Activated B cell treated with CpG ODN at 0.5 μM for 24 hours (primary cell): ENCODE results near the gene PIAS3. TPM values are rescaled to one million over a fixed set of nuclear protein-coding genes. Genes with fewer than 3 reads are reported as not detected.

Source experiments
- ATAC-seq: fragments of 200-7000 bp; cut with Tn5 transposase; one replicate; pipeline ENCODE4 v1.10.0; 2021; ENCODE audit warnings: low read depth, mild to moderate bottlenecking, moderate library complexity
- CTCF ChIA-PET: fragments of 350-600 bp; sonication (Branson Sonifier 250); formaldehyde crosslinking; loops from one replicate; lab custom pipeline; 2021; ENCODE audit warnings: antibody characterized with exemption; lab: Charles Lee
- POLR2A ChIA-PET: fragments of 350-600 bp; sonication (Branson Sonifier 250); formaldehyde crosslinking; loops from one replicate; lab custom pipeline; 2021; ENCODE audit warnings: antibody characterized with exemption; lab: Charles Lee
- DNase-seq: peaks from one replicate; pipeline ENCODE4 v3.0.0; 2022
- H3K27ac Mint-ChIP-seq: one replicate; pipeline ENCODE4 v1.8.0; 2020; ENCODE audit warnings: mixed read lengths
- H3K27me3 Mint-ChIP-seq: one replicate; pipeline ENCODE4 v1.8.0; 2021; ENCODE audit warnings: mixed read lengths
- H3K36me3 Mint-ChIP-seq: one replicate; pipeline ENCODE4 v1.8.0; 2021; ENCODE audit warnings: low read depth, mixed read lengths
- H3K4me1 Mint-ChIP-seq: one replicate; pipeline ENCODE4 v1.8.0; 2021; ENCODE audit warnings: mixed read lengths
- H3K4me3 Mint-ChIP-seq: one replicate; pipeline ENCODE4 v1.8.0; 2020; ENCODE audit warnings: mild to moderate bottlenecking, mixed read lengths
- H3K9me3 Mint-ChIP-seq: one replicate; pipeline ENCODE4 v1.8.0; 2020; ENCODE audit warnings: mixed read lengths
- CTCF ChIP-seq: fragments of 200-600 bp; IDR thresholded peaks from one replicate; pipeline ENCODE4 v1.8.0; 2022; ENCODE audit warnings: antibody characterized with exemption, mild to moderate bottlenecking
- intact Hi-C: fragments of 100-400 bp; cut with micrococcal nuclease; formaldehyde crosslinking; loops from one replicate; pipeline ENCODE4 v1.15.1; 2024
- total RNA-seq: library from RNA; stranded (reverse); gene quantifications from 2 replicates; pipeline ENCODE4 v1.2.3, GENCODE V29; 2022

Gene PIAS3
- total RNA-seq = 29.0 and 30.9 TPM in 2 replicates

GRCh38 chr1:145858901-145859490, at the start of gene PIAS3:
Gene PIAS3, minus strand, starts transcription at chr1:145859081. Its CDS starts 91 bp downstream, at chr1:145858990.
- peaks cover 37% of the 10 kb centered on the region for H3K36me3 Mint-ChIP-seq
- H3K27ac Mint-ChIP-seq = peak within 1 kb of the TSS; percentile 92
- CTCF ChIA-PET = interaction anchor here (0.9 to 6.4 kb wide), 8 partner anchors 9 to 120 kb away, joined by 3 to 98 read pairs (median 6); partner anchors contain the start of genes ITGA10, NUDT17, PEX11B and RBM8A
- no peak for TF ChIP-seq CTCF
- POLR2A ChIA-PET = interaction anchor here (0.5 to 4.3 kb wide), 34 partner anchors 9 to 578 kb away, joined by 3 to 151 read pairs (median 8); partner anchors contain the start of genes ANKRD34A, ANKRD35, LIX1L and NUDT17
- H3K9me3 Mint-ChIP-seq = no peaks in the 10 kb centered on the region
- H3K4me3 Mint-ChIP-seq = peak within 1 kb of the TSS; percentile 96
- DNase-seq (peak; percentile 91), ATAC-seq (peak; percentile 86)
- intact Hi-C loops = loop anchor here (1.0 kb wide), 10 partner anchors 14 to 179 kb away; partner anchors contain the start of genes ANKRD35, ITGA10, NUDT17 and PEX11B
- peaks cover 14% of the 10 kb centered on the region for H3K4me1 Mint-ChIP-seq
- H3K27me3 Mint-ChIP-seq = peaks cover 2% of the 10 kb centered on the region

DNA sequence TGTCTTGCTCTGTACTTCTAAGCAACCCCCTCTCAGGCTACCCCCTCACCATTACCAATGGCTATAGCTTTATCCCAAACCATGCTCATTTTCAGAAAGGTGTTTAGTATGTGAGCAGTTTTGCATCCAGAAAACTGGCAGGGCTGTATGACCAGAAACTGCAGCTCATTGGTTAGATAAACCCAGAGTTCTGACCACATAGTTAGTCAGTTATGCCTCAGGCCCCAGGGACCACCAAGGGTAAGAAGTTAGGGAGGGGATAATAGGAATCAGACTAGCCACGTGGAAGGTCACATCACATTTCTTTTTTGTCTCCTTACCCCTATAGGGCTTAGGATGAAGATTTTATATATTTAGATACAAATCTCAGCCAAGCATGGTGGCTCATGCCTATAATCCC, 49.8 kb upstream of the PIAS3 start:
- Mint-ChIP-seq H3K4me1 (peaks cover 9% of the 10 kb centered on the region), H3K4me3 (no peak overlapping the region), H3K27ac (no peak overlapping the region), H3K27me3 (no peaks in the 10 kb centered on the region), H3K36me3 (peaks cover 35% of the 10 kb centered on the region), H3K9me3 (no peaks in the 10 kb centered on the region)
- ChIA-PET POLR2A (interaction anchor here (0.5 to 3.4 kb wide), 4 partner anchors 10 to 63 kb away, joined by 4 to 11 read pairs (median 8); partner anchors contain the start of genes NUDT17, PEX11B and RBM8A), CTCF (interaction anchor here (1.1 to 6.7 kb wide), 2 partner anchors 17 to 62 kb away, joined by 3 to 54 read pairs; partner anchors contain the start of gene NUDT17)
- DNase-seq (no peak), ATAC-seq (no peak)
- intact Hi-C loops = no loop called here
- no peak for TF ChIP-seq CTCF

DNA sequence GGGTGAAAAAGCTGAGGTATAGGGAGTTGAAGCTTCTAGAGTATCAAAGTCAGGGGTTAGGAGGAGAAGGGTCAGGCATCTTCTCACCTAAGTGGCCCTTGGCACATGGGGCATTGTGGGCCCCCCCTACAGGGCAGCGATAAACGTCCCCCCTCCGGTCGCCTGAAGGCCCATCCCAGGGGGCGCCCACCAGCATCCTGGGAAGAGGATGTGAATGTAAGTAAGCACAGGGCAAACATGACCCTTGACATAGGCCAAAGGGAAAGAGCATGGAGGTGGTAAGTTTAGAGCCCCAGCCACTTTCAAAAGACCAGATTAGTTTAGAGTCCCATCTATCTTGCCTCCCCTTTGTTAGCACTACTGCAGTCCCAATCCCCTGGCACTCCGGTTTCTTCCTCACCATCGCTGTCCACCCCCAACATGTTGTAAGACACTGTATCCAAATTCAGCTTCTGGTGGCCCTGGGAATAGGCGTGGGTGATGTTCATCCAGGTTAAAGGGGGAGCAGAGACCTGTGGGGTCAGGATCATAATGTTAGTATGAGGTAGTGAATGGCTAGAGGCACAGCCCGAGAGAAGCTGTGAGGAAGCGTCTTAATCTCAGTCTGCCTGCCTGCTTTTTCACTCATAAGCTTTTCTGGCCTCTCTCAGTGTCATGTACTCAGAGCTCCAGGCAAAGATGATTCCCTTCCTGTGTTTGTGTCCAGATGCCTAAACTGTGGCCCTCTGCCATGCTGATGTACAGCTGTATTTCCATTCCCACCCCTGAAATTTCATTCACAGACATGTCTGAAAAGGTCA, 48.3 kb upstream of the PIAS3 start:
- ChIA-PET POLR2A (interaction anchor here (0.7 to 1.5 kb wide), 2 partner anchors 48 to 54 kb away, joined by 3 to 8 read pairs; partner anchors contain the start of gene PIAS3), CTCF (interaction anchor here (0.9 to 6.7 kb wide), 2 partner anchors 11 to 61 kb away, joined by 3 to 54 read pairs; partner anchors contain the start of gene NUDT17)
- Mint-ChIP-seq H3K9me3 (no peaks in the 10 kb centered on the region), H3K27me3 (no peaks in the 10 kb centered on the region), H3K36me3 (peaks cover 22% of the 10 kb centered on the region), H3K4me1 (peaks cover 5% of the 10 kb centered on the region), H3K4me3 (no peak overlapping the region), H3K27ac (no peak overlapping the region)
- intact Hi-C loops = no loop called here
- DNase-seq (no peak), ATAC-seq (no peak)
- TF ChIP-seq CTCF = no peak

DNA sequence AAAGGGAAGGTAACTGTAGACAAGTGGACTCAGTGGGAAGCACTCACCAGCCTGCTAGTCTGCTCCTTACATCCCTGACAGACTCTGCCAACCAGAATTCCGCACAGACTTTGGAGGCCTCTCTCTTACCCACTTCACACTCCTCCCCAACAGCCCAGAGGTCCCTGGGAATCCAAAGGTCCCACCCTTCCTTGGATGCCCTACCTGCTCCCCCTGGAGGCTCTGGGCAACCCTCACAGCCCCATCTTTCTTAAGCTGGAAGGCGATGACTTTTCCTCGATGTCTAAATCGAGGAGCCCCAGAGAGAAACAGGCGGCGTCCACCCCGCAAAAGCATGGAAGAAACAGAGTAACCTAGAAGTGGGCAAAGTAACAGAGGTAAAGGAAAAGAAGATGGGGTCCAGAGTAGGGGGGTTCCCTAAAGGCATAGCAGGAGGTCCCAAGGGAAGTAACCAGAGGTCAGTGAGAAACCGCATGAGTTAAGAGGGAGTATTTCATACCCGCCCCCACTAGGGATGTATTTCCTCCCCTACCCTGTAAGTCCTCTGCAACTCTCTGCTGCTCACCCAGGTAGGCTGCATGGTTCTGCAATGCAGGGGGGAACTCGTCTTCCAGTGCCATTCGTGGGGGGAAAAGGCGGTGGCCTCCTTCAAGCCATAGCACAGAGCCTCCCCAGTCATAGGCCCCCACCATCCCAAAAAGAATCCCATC, 42.6 kb upstream of the PIAS3 start:
- CTCF ChIA-PET = no interaction called here
- ATAC-seq = no peak
- no peaks in the 10 kb centered on the region for H3K4me1 Mint-ChIP-seq

More for the DNA sequence above, 42.6 kb upstream of the PIAS3 start:
- POLR2A ChIA-PET = no interaction called here
- intact Hi-C loops = no loop called here
- TF ChIP-seq CTCF = no peak
- DNase-seq = no peak
- Mint-ChIP-seq H3K9me3 (no peaks in the 10 kb centered on the region), H3K36me3 (peaks cover 1% of the 10 kb centered on the region), H3K4me3 (no peak overlapping the region), H3K27me3 (no peaks in the 10 kb centered on the region), H3K27ac (no peak overlapping the region)
